ENCODE results near the gene TMEM121B. TPM values are rescaled to one million over a fixed set of nuclear protein-coding genes. Genes with fewer than 3 reads are reported as not detected.

Gene TMEM121B
- under 1 TPM in 1 of 2 donors, not detected in 1; 0.08 TPM for total RNA-seq

- peak within 1 kb of the TSS; percentile 50 for H3K4me3 Mint-ChIP-seq
- H3K27me3 Mint-ChIP-seq: peaks cover 8% of the 10 kb centered on the region
- H3K4me1 Mint-ChIP-seq: peaks cover 23% of the 10 kb centered on the region
- no peak for ATAC-seq (replicated peaks)
- no peak within 1 kb of the TSS for H3K27ac Mint-ChIP-seq
- no peaks in the 10 kb centered on the region for H3K36me3 Mint-ChIP-seq (ENCODE audit: low read depth)
- no peaks in the 10 kb centered on the region for H3K9me3 Mint-ChIP-seq
These were observed at the start of gene TMEM121B for GRCh38 chr22:17121233-17122195. TMEM121B (minus strand) TSS chr22:17121360; CDS start chr22:17121127, 233 bp downstream.

- no peaks in the 10 kb centered on the region for H3K27me3 Mint-ChIP-seq
- no peak overlapping the region for H3K4me3 Mint-ChIP-seq
- H3K4me1 Mint-ChIP-seq: no peaks in the 10 kb centered on the region
- H3K27ac Mint-ChIP-seq: no peak overlapping the region
- H3K9me3 Mint-ChIP-seq: no peaks in the 10 kb centered on the region
- no peaks in the 10 kb centered on the region for H3K36me3 Mint-ChIP-seq (ENCODE audit: low read depth)
- no peak for ATAC-seq (replicated peaks)
These were observed 46.3 kb upstream of the TMEM121B start for GRCh38 chr22:17167486-17167885.

- no peaks in the 10 kb centered on the region for H3K27me3 Mint-ChIP-seq
- H3K4me3 Mint-ChIP-seq: no peak overlapping the region
- ATAC-seq (replicated peaks): no peak
- no peak overlapping the region for H3K27ac Mint-ChIP-seq
- H3K4me1 Mint-ChIP-seq: peaks cover 3% of the 10 kb centered on the region
- H3K36me3 Mint-ChIP-seq (ENCODE audit: low read depth): no peaks in the 10 kb centered on the region
- H3K9me3 Mint-ChIP-seq: no peaks in the 10 kb centered on the region
These were observed 43.3 kb upstream of the TMEM121B start for GRCh38 chr22:17164392-17165024.

GRCh38 chr22:17162731-17163130 is 41.6 kb upstream of the TMEM121B start:
- H3K4me1 Mint-ChIP-seq: peaks cover 3% of the 10 kb centered on the region
- no peak overlapping the region for H3K4me3 Mint-ChIP-seq
- no peaks in the 10 kb centered on the region for H3K9me3 Mint-ChIP-seq
- H3K27me3 Mint-ChIP-seq: no peaks in the 10 kb centered on the region
- no peak overlapping the region for H3K27ac Mint-ChIP-seq
- ATAC-seq (replicated peaks): no peak
- peaks cover 10% of the 10 kb centered on the region for H3K36me3 Mint-ChIP-seq (ENCODE audit: low read depth)

GRCh38 chr22:17161991-17162390 is 40.8 kb upstream of the TMEM121B start:
- Mint-ChIP-seq H3K9me3 (no peaks in the 10 kb centered on the region), H3K36me3 (ENCODE audit: low read depth) (peaks cover 18% of the 10 kb centered on the region), H3K4me1 (peaks cover 3% of the 10 kb centered on the region), H3K4me3 (no peak overlapping the region), H3K27ac (no peak overlapping the region), H3K27me3 (no peaks in the 10 kb centered on the region)
- ATAC-seq (replicated peaks): no peak

- H3K4me3 Mint-ChIP-seq: peak overlapping the region; percentile 88
- no peaks in the 10 kb centered on the region for H3K27me3 Mint-ChIP-seq
- peaks cover 40% of the 10 kb centered on the region for H3K36me3 Mint-ChIP-seq (ENCODE audit: low read depth)
- H3K4me1 Mint-ChIP-seq: peaks cover 10% of the 10 kb centered on the region
- H3K27ac Mint-ChIP-seq: peak overlapping the region; percentile 74
- no peaks in the 10 kb centered on the region for H3K9me3 Mint-ChIP-seq
- peak; percentile 79 for ATAC-seq (replicated peaks)
These were observed 38.4 kb upstream of the TMEM121B start for GRCh38 chr22:17159504-17159951.

- H3K27ac Mint-ChIP-seq: peak within 1 kb of the TSS; percentile 74
- peaks cover 10% of the 10 kb centered on the region for H3K4me1 Mint-ChIP-seq
- H3K27me3 Mint-ChIP-seq: no peaks in the 10 kb centered on the region
These were observed 37.7 kb upstream of the TMEM121B start, which contains the start of gene HDHD5 for GRCh38 chr22:17158568-17159503. HDHD5 (minus strand) TSS chr22:17159277; CDS start chr22:17159251, 26 bp downstream.

GRCh38 chr22:17158176-17158567 is 37.0 kb upstream of the TMEM121B start:
- no peak for ATAC-seq (replicated peaks)
- Mint-ChIP-seq H3K9me3 (no peaks in the 10 kb centered on the region), H3K36me3 (ENCODE audit: low read depth) (peaks cover 43% of the 10 kb centered on the region)

More at GRCh38 chr22:17158568-17159503, 37.7 kb upstream of the TMEM121B start, which contains the start of gene HDHD5:
- H3K4me3 Mint-ChIP-seq: peak within 1 kb of the TSS; percentile 88
- peaks cover 40% of the 10 kb centered on the region for H3K36me3 Mint-ChIP-seq (ENCODE audit: low read depth)
- H3K9me3 Mint-ChIP-seq: no peaks in the 10 kb centered on the region
- ATAC-seq (replicated peaks): peak; percentile 82

GRCh38 chr22:17157714-17158113 is 36.6 kb upstream of the TMEM121B start:
- peak overlapping the region; percentile 88 for H3K4me3 Mint-ChIP-seq
- H3K27me3 Mint-ChIP-seq: no peaks in the 10 kb centered on the region
- H3K27ac Mint-ChIP-seq: no peak overlapping the region
- H3K36me3 Mint-ChIP-seq (ENCODE audit: low read depth): peaks cover 48% of the 10 kb centered on the region
- no peaks in the 10 kb centered on the region for H3K9me3 Mint-ChIP-seq
- peaks cover 10% of the 10 kb centered on the region for H3K4me1 Mint-ChIP-seq
- ATAC-seq (replicated peaks): no peak

More at GRCh38 chr22:17158176-17158567, 37.0 kb upstream of the TMEM121B start:
- Mint-ChIP-seq H3K27me3 (no peaks in the 10 kb centered on the region), H3K27ac (no peak overlapping the region), H3K4me1 (peaks cover 10% of the 10 kb centered on the region), H3K4me3 (peak overlapping the region; percentile 88)

- ATAC-seq (replicated peaks): no peak
- no peaks in the 10 kb centered on the region for H3K27me3 Mint-ChIP-seq
- H3K36me3 Mint-ChIP-seq (ENCODE audit: low read depth): peaks cover 49% of the 10 kb centered on the region
- H3K4me3 Mint-ChIP-seq: peak overlapping the region; percentile 50
- H3K27ac Mint-ChIP-seq: no peak overlapping the region
- H3K9me3 Mint-ChIP-seq: no peaks in the 10 kb centered on the region
- peaks cover 17% of the 10 kb centered on the region for H3K4me1 Mint-ChIP-seq
These were observed 34.8 kb upstream of the TMEM121B start for GRCh38 chr22:17155941-17156340.

- H3K27ac Mint-ChIP-seq: no peak overlapping the region
- peaks cover 65% of the 10 kb centered on the region for H3K36me3 Mint-ChIP-seq (ENCODE audit: low read depth)
- no peaks in the 10 kb centered on the region for H3K9me3 Mint-ChIP-seq
- H3K4me3 Mint-ChIP-seq: no peak overlapping the region
- peaks cover 14% of the 10 kb centered on the region for H3K4me1 Mint-ChIP-seq
- H3K27me3 Mint-ChIP-seq: no peaks in the 10 kb centered on the region
- no peak for ATAC-seq (replicated peaks)
These were observed 31.8 kb upstream of the TMEM121B start for GRCh38 chr22:17152971-17153370.

- no peak for ATAC-seq (replicated peaks)
- H3K27ac Mint-ChIP-seq: no peak overlapping the region
- H3K9me3 Mint-ChIP-seq: no peaks in the 10 kb centered on the region
- H3K4me1 Mint-ChIP-seq: peaks cover 19% of the 10 kb centered on the region
- H3K4me3 Mint-ChIP-seq: no peak overlapping the region
- no peaks in the 10 kb centered on the region for H3K27me3 Mint-ChIP-seq
- H3K36me3 Mint-ChIP-seq (ENCODE audit: low read depth): peaks cover 65% of the 10 kb centered on the region
These were observed 31.2 kb upstream of the TMEM121B start for GRCh38 chr22:17152340-17152739.

GRCh38 chr22:17149076-17149815 is 28.1 kb upstream of the TMEM121B start:
- ATAC-seq (replicated peaks): no peak
- H3K9me3 Mint-ChIP-seq: no peaks in the 10 kb centered on the region
- H3K4me1 Mint-ChIP-seq: peaks cover 12% of the 10 kb centered on the region
- H3K4me3 Mint-ChIP-seq: no peak overlapping the region
- H3K27me3 Mint-ChIP-seq: no peaks in the 10 kb centered on the region
- no peak overlapping the region for H3K27ac Mint-ChIP-seq
- peaks cover 58% of the 10 kb centered on the region for H3K36me3 Mint-ChIP-seq (ENCODE audit: low read depth)
